Esophagus squamous epithelium (tissue), 4 donors: Measurements from ENCODE around the gene PPM1D.

Experiments used
- POLR2A ChIP-seq, 4 donors: fragments of 450-650 bp; IDR thresholded peaks; one replicate each; pipeline ENCODE4 v1.6.1; 2017; ENCODE audit warnings: antibody characterized with exemption in 4 of 4, mild to moderate bottlenecking in 4 of 4, moderate library complexity in 3 of 4
- TF ChIP-seq, protein P1 (sequence below), 6 experiments: fragments of 450-650 bp in 4 of 6; fragments of 200-600 bp in 2 of 6; sonication (generic) in 2 of 6; IDR thresholded peaks; one replicate each; pipeline ENCODE4 v1.5.1; 2016 to 2019; ENCODE audit warnings: antibody characterized with exemption in 6 of 6, mild to moderate bottlenecking in 4 of 6, moderate library complexity in 4 of 6

DNA sequence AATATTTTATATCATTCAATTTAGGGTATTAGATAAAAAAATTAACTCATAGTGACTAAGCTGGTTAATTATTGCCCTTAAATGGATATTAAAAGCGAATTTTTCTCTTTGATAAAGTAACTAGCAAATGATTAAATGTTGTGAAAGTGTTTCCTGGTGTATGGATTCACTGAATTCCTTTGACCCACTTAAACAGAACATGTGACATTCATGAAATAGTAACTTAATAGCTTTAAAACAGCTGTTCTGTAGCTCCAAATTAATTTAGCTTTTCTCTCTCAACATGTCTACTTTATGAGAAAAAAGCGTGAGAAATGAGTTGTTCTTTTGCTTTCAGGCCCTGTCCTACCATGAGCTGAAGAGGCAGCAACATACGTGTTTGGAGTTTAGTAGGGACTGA lies 37.6 kb upstream of the PPM1D start:
- TF ChIP-seq, protein P1, sequence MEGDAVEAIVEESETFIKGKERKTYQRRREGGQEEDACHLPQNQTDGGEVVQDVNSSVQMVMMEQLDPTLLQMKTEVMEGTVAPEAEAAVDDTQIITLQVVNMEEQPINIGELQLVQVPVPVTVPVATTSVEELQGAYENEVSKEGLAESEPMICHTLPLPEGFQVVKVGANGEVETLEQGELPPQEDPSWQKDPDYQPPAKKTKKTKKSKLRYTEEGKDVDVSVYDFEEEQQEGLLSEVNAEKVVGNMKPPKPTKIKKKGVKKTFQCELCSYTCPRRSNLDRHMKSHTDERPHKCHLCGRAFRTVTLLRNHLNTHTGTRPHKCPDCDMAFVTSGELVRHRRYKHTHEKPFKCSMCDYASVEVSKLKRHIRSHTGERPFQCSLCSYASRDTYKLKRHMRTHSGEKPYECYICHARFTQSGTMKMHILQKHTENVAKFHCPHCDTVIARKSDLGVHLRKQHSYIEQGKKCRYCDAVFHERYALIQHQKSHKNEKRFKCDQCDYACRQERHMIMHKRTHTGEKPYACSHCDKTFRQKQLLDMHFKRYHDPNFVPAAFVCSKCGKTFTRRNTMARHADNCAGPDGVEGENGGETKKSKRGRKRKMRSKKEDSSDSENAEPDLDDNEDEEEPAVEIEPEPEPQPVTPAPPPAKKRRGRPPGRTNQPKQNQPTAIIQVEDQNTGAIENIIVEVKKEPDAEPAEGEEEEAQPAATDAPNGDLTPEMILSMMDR (IDR thresholded peaks at IDR 0.05) = no peak
- TF ChIP-seq POLR2A (IDR thresholded peaks at IDR 0.05) = no peak
